MM.1S (cell line): ENCODE measurements around the gene PXYLP1.

Experiments
- DNase-seq: peaks from one replicate; pipeline ENCODE4 v3.0.0-alpha.2; 2015
- H2AFZ ChIP-seq: fragments of 300-600 bp; sonication (generic); 2 replicates; pipeline ENCODE4 v1.6.0; 2016; ENCODE audit warnings: antibody characterized with exemption, low read length
- H3F3A ChIP-seq: fragments of 300-600 bp; sonication (generic); 2 replicates; pipeline ENCODE4 v1.6.1; 2016; ENCODE audit warnings: mild to moderate bottlenecking, antibody characterized with exemption, low read length, moderate library complexity, mixed read lengths; ENCODE audit not compliant: insufficient read depth
- H3K27ac ChIP-seq: fragments of 300-600 bp; sonication (generic); 2 replicates; pipeline ENCODE4 v1.5.1; 2016; ENCODE audit warnings: mild to moderate bottlenecking, low read length
- H3K27me3 ChIP-seq: fragments of 300-600 bp; sonication (generic); replicated peaks from 2 replicates; pipeline ENCODE4 v1.6.0; 2016; ENCODE audit warnings: low read length; ENCODE audit not compliant: insufficient read depth
- H3K36me3 ChIP-seq: fragments of 300-600 bp; sonication (generic); replicated peaks from 2 replicates; pipeline ENCODE4 v1.6.1; 2016; ENCODE audit warnings: mild to moderate bottlenecking, low read length, mixed read lengths; ENCODE audit not compliant: insufficient read depth
- H3K4me1 ChIP-seq: fragments of 300-600 bp; sonication (generic); 2 replicates; pipeline ENCODE4 v1.6.1; 2016; ENCODE audit warnings: low read length, mixed read lengths
- H3K4me2 ChIP-seq: fragments of 300-600 bp; sonication (generic); 2 replicates; pipeline ENCODE4 v1.6.0; 2016; ENCODE audit warnings: low read depth, low read length
- H3K4me3 ChIP-seq: fragments of 300-600 bp; sonication (generic); 2 replicates; pipeline ENCODE4 v1.5.1; 2016; ENCODE audit warnings: low read length, mixed read lengths
- H3K79me2 ChIP-seq: fragments of 300-600 bp; sonication (generic); 2 replicates; pipeline ENCODE4 v1.6.1; 2016; ENCODE audit warnings: mixed run types, low read length, mixed read lengths
- H3K9ac ChIP-seq: fragments of 300-600 bp; sonication (generic); 2 replicates; pipeline ENCODE4 v1.6.1; 2016; ENCODE audit warnings: low read length, mixed read lengths
- H3K9me2 ChIP-seq: fragments of 300-600 bp; sonication (generic); replicated peaks from 2 replicates; pipeline ENCODE4 v1.6.1; 2016; ENCODE audit warnings: mild to moderate bottlenecking, low read length, mixed read lengths; ENCODE audit not compliant: insufficient read depth
- H3K9me3 ChIP-seq: fragments of 300-600 bp; sonication (generic); replicated peaks from 2 replicates; pipeline ENCODE4 v1.6.1; 2016; ENCODE audit warnings: mild to moderate bottlenecking, low read length, mixed read lengths; ENCODE audit not compliant: insufficient read depth
- H4K20me1 ChIP-seq: fragments of 300-600 bp; sonication (generic); 2 replicates; pipeline ENCODE4 v1.6.1; 2016; ENCODE audit warnings: mild to moderate bottlenecking, low read length, moderate library complexity, mixed read lengths; ENCODE audit not compliant: insufficient read depth
- EZH2 ChIP-seq: fragments of 300-600 bp; sonication (generic); optimal IDR thresholded peaks from 2 replicates; pipeline ENCODE3; 2017; ENCODE audit warnings: low read depth, mild to moderate bottlenecking, antibody characterized with exemption, low read length, mixed read lengths
- EZH2phosphoT487 ChIP-seq: fragments of 300-600 bp; sonication (generic); IDR thresholded peaks from 2 replicates; pipeline ENCODE4 v1.6.1; 2018; ENCODE audit warnings: antibody characterized with exemption, low read length
- TF ChIP-seq, protein P1 (sequence below): fragments of 300-600 bp; sonication (generic); IDR thresholded peaks from 2 replicates; pipeline ENCODE4 v1.5.1; 2016; ENCODE audit warnings: antibody characterized with exemption, low read length, mixed read lengths

The PXYLP1 gene

DNA sequence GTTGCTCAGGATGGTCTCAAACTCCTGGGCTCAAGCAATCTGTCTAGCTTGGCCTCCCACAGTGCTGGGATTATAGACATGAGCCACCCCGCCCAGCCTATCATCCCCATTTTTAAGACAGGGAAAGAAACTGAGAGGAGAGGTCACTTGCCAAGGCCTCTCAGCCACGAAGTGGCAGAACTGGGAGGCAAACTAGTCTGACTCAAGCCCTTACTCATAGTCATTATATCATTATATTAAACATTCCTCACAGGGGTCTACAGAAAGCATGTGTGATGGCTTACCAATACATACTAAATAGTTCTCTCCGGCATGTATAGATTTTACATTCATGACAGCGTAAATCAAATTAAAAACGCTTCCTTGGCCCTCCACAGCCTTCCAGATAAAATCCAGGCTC lies 74.7 kb downstream of the PXYLP1 start:
- H3K9ac ChIP-seq = no peak overlapping the region
- H3K36me3 ChIP-seq = no peaks in the 10 kb centered on the region
- H3K27me3 ChIP-seq = no peaks in the 10 kb centered on the region
- H3K4me2 ChIP-seq = no peak overlapping the region
- H3K27ac ChIP-seq = no peak overlapping the region
- no peaks in the 10 kb centered on the region for H4K20me1 ChIP-seq
- H3K4me1 ChIP-seq = peaks cover 17% of the 10 kb centered on the region
- H3F3A ChIP-seq = peaks cover 4% of the 10 kb centered on the region; the same call in 1 of the 2 replicates
- H3K9me2 ChIP-seq = no peaks in the 10 kb centered on the region
- no peak for TF ChIP-seq EZH2phosphoT487
- TF ChIP-seq EZH2 = no peak
- TF ChIP-seq, protein P1, sequence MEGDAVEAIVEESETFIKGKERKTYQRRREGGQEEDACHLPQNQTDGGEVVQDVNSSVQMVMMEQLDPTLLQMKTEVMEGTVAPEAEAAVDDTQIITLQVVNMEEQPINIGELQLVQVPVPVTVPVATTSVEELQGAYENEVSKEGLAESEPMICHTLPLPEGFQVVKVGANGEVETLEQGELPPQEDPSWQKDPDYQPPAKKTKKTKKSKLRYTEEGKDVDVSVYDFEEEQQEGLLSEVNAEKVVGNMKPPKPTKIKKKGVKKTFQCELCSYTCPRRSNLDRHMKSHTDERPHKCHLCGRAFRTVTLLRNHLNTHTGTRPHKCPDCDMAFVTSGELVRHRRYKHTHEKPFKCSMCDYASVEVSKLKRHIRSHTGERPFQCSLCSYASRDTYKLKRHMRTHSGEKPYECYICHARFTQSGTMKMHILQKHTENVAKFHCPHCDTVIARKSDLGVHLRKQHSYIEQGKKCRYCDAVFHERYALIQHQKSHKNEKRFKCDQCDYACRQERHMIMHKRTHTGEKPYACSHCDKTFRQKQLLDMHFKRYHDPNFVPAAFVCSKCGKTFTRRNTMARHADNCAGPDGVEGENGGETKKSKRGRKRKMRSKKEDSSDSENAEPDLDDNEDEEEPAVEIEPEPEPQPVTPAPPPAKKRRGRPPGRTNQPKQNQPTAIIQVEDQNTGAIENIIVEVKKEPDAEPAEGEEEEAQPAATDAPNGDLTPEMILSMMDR = no peak
- DNase-seq = no peak
- peaks cover 11% of the 10 kb centered on the region for H3K79me2 ChIP-seq
- H2AFZ ChIP-seq = no peak overlapping the region
- H3K4me3 ChIP-seq = no peak overlapping the region
- no peaks in the 10 kb centered on the region for H3K9me3 ChIP-seq

DNA sequence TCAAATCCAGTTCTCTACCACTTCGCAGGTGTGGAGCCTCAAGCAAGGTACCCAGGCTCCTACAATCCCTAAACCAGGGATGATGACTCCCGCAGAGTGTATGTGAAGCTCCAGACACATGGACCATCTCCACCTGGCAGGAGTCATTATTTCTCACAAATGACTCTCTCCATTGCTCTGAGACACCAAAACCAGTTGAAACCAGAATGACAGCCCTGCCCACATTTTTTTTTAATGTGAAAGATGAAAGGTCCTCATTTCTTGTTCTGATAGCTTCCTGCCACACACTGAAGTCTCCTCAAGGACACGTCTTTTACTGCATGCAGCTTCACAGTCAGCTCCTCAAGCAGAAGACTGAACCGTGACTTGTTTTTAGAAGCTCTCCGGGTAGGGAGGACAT lies 75.3 kb downstream of the PXYLP1 start:
- Histone ChIP-seq H3K36me3 (no peaks in the 10 kb centered on the region), H3K79me2 (peaks cover 14% of the 10 kb centered on the region), H3K27me3 (no peaks in the 10 kb centered on the region), H4K20me1 (no peaks in the 10 kb centered on the region), H3K9me3 (no peaks in the 10 kb centered on the region), H3K27ac (no peak overlapping the region), H3K4me2 (no peak overlapping the region), H3F3A (peaks cover 4% of the 10 kb centered on the region; the same call in 1 of the 2 replicates), H2AFZ (no peak overlapping the region), H3K4me3 (no peak overlapping the region), H3K4me1 (peaks cover 17% of the 10 kb centered on the region), H3K9me2 (no peaks in the 10 kb centered on the region), H3K9ac (no peak overlapping the region)
- DNase-seq = no peak
- no peak for TF ChIP-seq EZH2phosphoT487
- TF ChIP-seq, protein P1 = no peak
- TF ChIP-seq EZH2 = no peak

DNA sequence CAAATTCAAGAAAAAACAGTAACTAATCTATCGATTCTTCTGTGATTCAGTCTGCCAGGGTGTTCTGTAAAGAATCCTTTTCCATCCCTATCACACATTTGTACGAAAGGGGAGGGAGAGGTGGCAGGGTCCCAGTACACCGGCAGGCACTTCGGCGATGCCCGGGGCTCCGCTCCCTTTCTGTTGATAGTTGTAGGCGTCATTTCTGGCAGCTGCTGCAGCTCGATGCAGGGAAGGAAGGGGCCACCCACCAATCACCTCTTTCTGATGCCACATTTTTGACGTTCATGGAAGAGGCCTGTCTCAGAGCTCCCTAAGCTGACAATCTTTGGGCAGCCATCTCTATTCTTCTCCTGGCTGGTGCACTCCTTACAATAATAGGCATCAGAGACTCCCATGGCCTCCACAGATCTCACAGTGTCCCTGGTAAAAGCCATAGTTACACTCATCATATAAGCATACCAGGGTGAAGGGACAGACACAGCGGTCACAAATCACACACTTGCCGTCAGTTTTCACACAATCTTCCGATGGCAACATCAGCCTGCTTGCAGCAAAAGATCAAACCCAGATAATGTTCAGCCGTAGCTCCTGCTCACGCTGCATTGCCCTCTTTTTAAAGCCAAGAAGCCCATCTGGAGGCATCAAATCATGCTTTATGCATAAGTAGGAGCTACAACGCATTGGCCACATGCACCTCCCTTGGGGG lies 75.9 kb downstream of the PXYLP1 start:
- H3K27ac ChIP-seq = no peak overlapping the region
- TF ChIP-seq EZH2 = no peak
- TF ChIP-seq, protein P1 = no peak
- no peak for TF ChIP-seq EZH2phosphoT487
- no peaks in the 10 kb centered on the region for H4K20me1 ChIP-seq
- H3K4me3 ChIP-seq = no peak overlapping the region
- H3K4me2 ChIP-seq = no peak overlapping the region
- no peaks in the 10 kb centered on the region for H3K9me3 ChIP-seq
- no peak for DNase-seq
- no peak overlapping the region for H2AFZ ChIP-seq
- no peaks in the 10 kb centered on the region for H3K9me2 ChIP-seq
- no peaks in the 10 kb centered on the region for H3K36me3 ChIP-seq
- no peaks in the 10 kb centered on the region for H3K27me3 ChIP-seq
- no peak overlapping the region for H3K9ac ChIP-seq
- peaks cover 17% of the 10 kb centered on the region for H3K79me2 ChIP-seq
- peaks cover 19% of the 10 kb centered on the region for H3K4me1 ChIP-seq
- peaks cover 4% of the 10 kb centered on the region; the same call in 1 of the 2 replicates for H3F3A ChIP-seq
